ENCODE measurements around the gene ACAD11.

ACAD11 gene

GRCh38 chr3:132682201-132682600 is 22.6 kb upstream of the ACAD11 start:
- Histone ChIP-seq H3K79me2 (no peaks in the 10 kb centered on the region), H3K4me1 (no peaks in the 10 kb centered on the region), H3K27me3 (ENCODE audit: control insufficient read depth, insufficient read depth, low read length) (no peaks in the 10 kb centered on the region), H3K4me2 (ENCODE audit: low read length) (no peak overlapping the region), H3K9ac (no peak overlapping the region), H3K36me3 (ENCODE audit: control insufficient read depth, insufficient read depth, low read length) (no peaks in the 10 kb centered on the region), H3K9me3 (ENCODE audit: control insufficient read depth, low read length) (no peaks in the 10 kb centered on the region), H3K4me3 (ENCODE audit: low read depth, low read length) (no peak overlapping the region), H3K27ac (no peak overlapping the region), H2AFZ (no peak overlapping the region)
- TF ChIP-seq, protein P1, sequence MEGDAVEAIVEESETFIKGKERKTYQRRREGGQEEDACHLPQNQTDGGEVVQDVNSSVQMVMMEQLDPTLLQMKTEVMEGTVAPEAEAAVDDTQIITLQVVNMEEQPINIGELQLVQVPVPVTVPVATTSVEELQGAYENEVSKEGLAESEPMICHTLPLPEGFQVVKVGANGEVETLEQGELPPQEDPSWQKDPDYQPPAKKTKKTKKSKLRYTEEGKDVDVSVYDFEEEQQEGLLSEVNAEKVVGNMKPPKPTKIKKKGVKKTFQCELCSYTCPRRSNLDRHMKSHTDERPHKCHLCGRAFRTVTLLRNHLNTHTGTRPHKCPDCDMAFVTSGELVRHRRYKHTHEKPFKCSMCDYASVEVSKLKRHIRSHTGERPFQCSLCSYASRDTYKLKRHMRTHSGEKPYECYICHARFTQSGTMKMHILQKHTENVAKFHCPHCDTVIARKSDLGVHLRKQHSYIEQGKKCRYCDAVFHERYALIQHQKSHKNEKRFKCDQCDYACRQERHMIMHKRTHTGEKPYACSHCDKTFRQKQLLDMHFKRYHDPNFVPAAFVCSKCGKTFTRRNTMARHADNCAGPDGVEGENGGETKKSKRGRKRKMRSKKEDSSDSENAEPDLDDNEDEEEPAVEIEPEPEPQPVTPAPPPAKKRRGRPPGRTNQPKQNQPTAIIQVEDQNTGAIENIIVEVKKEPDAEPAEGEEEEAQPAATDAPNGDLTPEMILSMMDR (IDR thresholded peaks at IDR 0.05), result no peak

DNA sequence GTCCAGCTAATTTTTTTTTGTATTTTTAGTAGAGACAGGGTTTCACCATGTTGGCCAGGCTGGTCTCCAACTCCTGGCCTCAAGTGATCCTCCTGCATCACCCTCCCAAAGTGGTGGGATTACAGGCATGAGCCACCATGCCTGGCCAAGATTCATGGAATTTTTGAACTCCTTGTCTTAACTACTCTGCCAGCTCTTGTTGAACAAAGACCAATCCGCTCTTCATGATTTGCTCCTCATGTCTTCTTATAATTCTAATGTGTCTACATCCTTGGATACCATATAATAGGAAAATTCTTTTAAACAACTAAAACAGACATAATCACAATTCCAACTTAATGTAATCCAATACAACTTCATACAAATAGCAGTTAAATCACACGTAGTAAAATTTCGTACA is 21.8 kb upstream of the ACAD11 start:
- Histone ChIP-seq H3K4me3 (ENCODE audit: low read depth, low read length) (no peak overlapping the region), H3K9me3 (ENCODE audit: control insufficient read depth, low read length) (no peaks in the 10 kb centered on the region), H3K4me2 (ENCODE audit: low read length) (no peak overlapping the region), H3K27ac (no peak overlapping the region), H3K79me2 (no peaks in the 10 kb centered on the region), H3K36me3 (ENCODE audit: control insufficient read depth, insufficient read depth, low read length) (no peaks in the 10 kb centered on the region), H3K9ac (no peak overlapping the region), H2AFZ (no peak overlapping the region), H3K4me1 (no peaks in the 10 kb centered on the region), H3K27me3 (ENCODE audit: control insufficient read depth, insufficient read depth, low read length) (no peaks in the 10 kb centered on the region)
- TF ChIP-seq, protein P1 (IDR thresholded peaks at IDR 0.05), result no peak

DNA sequence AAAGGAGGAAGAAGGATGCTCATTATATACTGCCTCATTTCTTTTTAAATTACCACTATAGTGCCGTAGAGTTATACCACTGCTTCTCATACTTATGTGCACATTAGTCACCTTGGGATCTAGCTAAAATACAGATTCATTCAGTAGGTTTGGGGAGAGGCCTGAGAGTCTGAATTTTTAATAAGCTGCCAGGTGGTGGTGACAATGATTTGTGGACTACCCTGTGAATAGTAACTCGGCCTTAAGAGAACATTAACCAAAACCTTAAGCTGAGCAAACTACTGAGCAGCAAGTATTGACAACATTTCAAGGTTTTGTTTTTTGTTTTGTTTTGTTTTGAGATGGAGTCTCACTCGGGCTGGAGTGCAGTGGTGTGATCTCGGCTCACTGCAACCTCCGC is 20.3 kb upstream of the ACAD11 start:
- H3K36me3 ChIP-seq (ENCODE audit: control insufficient read depth, insufficient read depth, low read length), result no peaks in the 10 kb centered on the region
- H3K9ac ChIP-seq, result no peak overlapping the region
- H3K4me1 ChIP-seq, result no peaks in the 10 kb centered on the region
- no peaks in the 10 kb centered on the region for H3K79me2 ChIP-seq
- TF ChIP-seq, protein P1 (IDR thresholded peaks at IDR 0.05), result no peak
- no peak overlapping the region for H2AFZ ChIP-seq
- H3K9me3 ChIP-seq (ENCODE audit: control insufficient read depth, low read length), result no peaks in the 10 kb centered on the region
- no peak overlapping the region for H3K27ac ChIP-seq
- H3K4me3 ChIP-seq (ENCODE audit: low read depth, low read length), result no peak overlapping the region
- H3K4me2 ChIP-seq (ENCODE audit: low read length), result no peak overlapping the region
- no peaks in the 10 kb centered on the region for H3K27me3 ChIP-seq (ENCODE audit: control insufficient read depth, insufficient read depth, low read length)

- H3K27me3 ChIP-seq (ENCODE audit: control insufficient read depth, insufficient read depth, low read length), result no peaks in the 10 kb centered on the region
- TF ChIP-seq, protein P1 (IDR thresholded peaks at IDR 0.05), result no peak
- no peaks in the 10 kb centered on the region for H3K79me2 ChIP-seq
- H3K4me3 ChIP-seq (ENCODE audit: low read depth, low read length), result no peak overlapping the region
- H2AFZ ChIP-seq, result no peak overlapping the region
- H3K36me3 ChIP-seq (ENCODE audit: control insufficient read depth, insufficient read depth, low read length), result no peaks in the 10 kb centered on the region
- no peak overlapping the region for H3K9ac ChIP-seq
- no peak overlapping the region for H3K27ac ChIP-seq
- H3K4me2 ChIP-seq (ENCODE audit: low read length), result no peak overlapping the region
- H3K9me3 ChIP-seq (ENCODE audit: control insufficient read depth, low read length), result no peaks in the 10 kb centered on the region
- H3K4me1 ChIP-seq, result no peaks in the 10 kb centered on the region
Observed at GRCh38 chr3:132675408-132675807, 15.8 kb upstream of the ACAD11 start.

DNA sequence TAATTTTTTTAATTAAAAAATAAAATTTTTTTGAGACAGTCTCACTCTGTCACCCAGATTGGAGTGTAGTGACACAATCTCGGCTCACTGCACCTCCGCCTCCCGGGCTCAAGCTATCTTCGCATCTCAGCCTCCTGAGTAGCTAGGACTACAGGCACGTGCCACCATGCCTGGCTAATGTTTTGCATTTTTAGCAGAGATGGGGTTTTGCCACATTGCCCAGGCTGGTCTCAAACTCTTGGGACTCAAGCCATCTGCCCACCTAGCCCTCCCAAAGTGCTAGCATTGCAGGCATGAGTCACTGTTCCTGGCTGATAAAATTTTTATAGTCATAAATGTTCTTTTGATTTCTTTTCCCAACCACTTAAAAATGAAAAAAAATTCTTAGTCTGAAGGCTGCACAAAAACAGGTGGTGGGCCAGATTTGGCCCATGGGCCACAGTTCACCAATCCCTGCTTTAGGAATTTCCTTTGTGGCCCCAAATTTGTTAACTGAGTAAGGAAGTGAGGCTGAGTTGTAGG is 9.7 kb upstream of the ACAD11 start:
- TF ChIP-seq, protein P1 (IDR thresholded peaks at IDR 0.05), result no peak
- no peaks in the 10 kb centered on the region for H3K4me1 ChIP-seq

More for the DNA sequence above, 9.7 kb upstream of the ACAD11 start:
- no peak overlapping the region for H3K27ac ChIP-seq
- H3K4me2 ChIP-seq (ENCODE audit: low read length), result no peak overlapping the region
- no peaks in the 10 kb centered on the region for H3K9me3 ChIP-seq (ENCODE audit: control insufficient read depth, low read length)
- peaks cover 5% of the 10 kb centered on the region for H3K79me2 ChIP-seq
- H2AFZ ChIP-seq, result no peak overlapping the region
- no peak overlapping the region for H3K9ac ChIP-seq
- H3K4me3 ChIP-seq (ENCODE audit: low read depth, low read length), result no peak overlapping the region
- no peaks in the 10 kb centered on the region for H3K27me3 ChIP-seq (ENCODE audit: control insufficient read depth, insufficient read depth, low read length)
- H3K36me3 ChIP-seq (ENCODE audit: control insufficient read depth, insufficient read depth, low read length), result no peaks in the 10 kb centered on the region
